Measurements from ENCODE around the gene SSBP4. TPM values are rescaled to one million over a fixed set of nuclear protein-coding genes. Genes with fewer than 3 reads are reported as not detected.
A peak's percentile ranks its signal among the peaks of the same experiment; 100 is the strongest.

SSBP4 gene
- total and polyA plus RNA-seq, 9 of the 15 experiments (the other 6 are each of a cell fraction or from before 2014, with no cell fraction given), result 1.1 to 189 (median 39.0) TPM

GRCh38 chr19:18436671-18437490, 17.7 kb downstream of the SSBP4 start (continued):
- no peak for TF ChIP-seq PKNOX1 (IDR thresholded peaks at IDR 0.05)
- TF ChIP-seq PHF20 (IDR thresholded peaks at IDR 0.05; ENCODE audit: partially characterized antibody), result peak; percentile 27
- no peak for TF ChIP-seq FOXJ2 (tag; IDR thresholded peaks at IDR 0.05)
- TF ChIP-seq ZNF695 (CRISPR knock-in tag; IDR thresholded peaks at IDR 0.05), result peak; percentile 69; the same call in 1 of the 2 replicates
- no peak for TF ChIP-seq FOXM1 (IDR thresholded peaks at IDR 0.05; ENCODE audit: low read depth)
- TF ChIP-seq FOXM1 (CRISPR knock-in tag; IDR thresholded peaks at IDR 0.05; ENCODE audit: low read depth), result 0 out of 2 replicates have a peak, but pooled peaks have one; percentile 58
- peak; percentile 29; the same call in 1 of the 2 replicates for TF ChIP-seq HBP1 (CRISPR knock-in tag; IDR thresholded peaks at IDR 0.05)
- no peak for TF ChIP-seq CBX8 (IDR thresholded peaks at IDR 0.05; ENCODE audit: borderline replicate concordance, extremely low read depth, low read depth, low read length, poor library complexity, severe bottlenecking)
- TF ChIP-seq ZNF707 (CRISPR knock-in tag; conservative IDR thresholded peaks at IDR 0.05), result no peak
- no peak for TF ChIP-seq ZNF778 (CRISPR knock-in tag; IDR thresholded peaks at IDR 0.05)
- no peak for TF ChIP-seq PBX2 (CRISPR knock-in tag; IDR thresholded peaks at IDR 0.05; ENCODE audit: low read depth)
- no peak for TF ChIP-seq PBX2 (tag; conservative IDR thresholded peaks at IDR 0.05; ENCODE audit: low read depth)
- TF ChIP-seq BRF1 (IDR thresholded peaks at IDR 0.05; ENCODE audit: borderline replicate concordance, extremely low read depth, insufficient read length), result no peak
- TF ChIP-seq ZNF551 (CRISPR knock-in tag; IDR thresholded peaks at IDR 0.05), result no peak
- peak; percentile 18 for TF ChIP-seq FUS (optimal IDR thresholded peaks at IDR 0.05; ENCODE audit: low read depth, low read length)
- no peak for TF ChIP-seq HNRNPUL1 (IDR thresholded peaks at IDR 0.05; ENCODE audit: low read length)
- TF ChIP-seq KDM5B (IDR thresholded peaks at IDR 0.05; ENCODE audit: insufficient replicate concordance, low read depth, low read length), result peak; percentile 50
- peak; percentile 95; the same call in 1 of the 2 replicates for TF ChIP-seq HNRNPL (IDR thresholded peaks at IDR 0.05; ENCODE audit: low read depth, low read length)
- TF ChIP-seq ZNF232 (CRISPR knock-in tag; IDR thresholded peaks at IDR 0.05), result no peak
- peak; percentile 78 to 81 for TF ChIP-seq NRF1 (conservative IDR thresholded peaks at IDR 0.05 in 1 of 2, IDR thresholded peaks at IDR 0.05 in 1 of 2)
- TF ChIP-seq ZNF212 (CRISPR knock-in tag; IDR thresholded peaks at IDR 0.05), result no peak
- peak in 1 of 2 experiments; percentile 93; a peak in 2 of 4 replicates for TF ChIP-seq HDAC1 (IDR thresholded peaks at IDR 0.05)

Measured in K562 (cell line).